Glutamatergic neuron (in vitro differentiated cells): ENCODE results near the gene CCT7. TPM values are rescaled to one million over a fixed set of nuclear protein-coding genes. Genes with fewer than 3 reads are reported as not detected.
A peak's percentile ranks its signal among the peaks of the same experiment; 100 is the strongest.

Experiments used
- DNase-seq: peaks from one replicate; pipeline ENCODE4 v3.0.0; 2022
- H3K27ac Mint-ChIP-seq: one replicate; pipeline ENCODE4 v1.8.0; 2020; ENCODE audit warnings: mild to moderate bottlenecking, mixed read lengths, inconsistent platforms; ENCODE audit not compliant: unreplicated experiment
- H3K27me3 Mint-ChIP-seq: one replicate; pipeline ENCODE4 v1.8.0; 2020; ENCODE audit warnings: mild to moderate bottlenecking, moderate library complexity, mixed read lengths, inconsistent platforms; ENCODE audit not compliant: unreplicated experiment
- H3K36me3 Mint-ChIP-seq: one replicate; pipeline ENCODE4 v1.8.0; 2020; ENCODE audit warnings: mild to moderate bottlenecking, mixed read lengths, inconsistent platforms; ENCODE audit not compliant: unreplicated experiment
- H3K4me1 Mint-ChIP-seq: one replicate; pipeline ENCODE4 v1.8.0; 2020; ENCODE audit warnings: mild to moderate bottlenecking, low read depth, mixed read lengths, inconsistent platforms; ENCODE audit not compliant: unreplicated experiment
- H3K4me3 Mint-ChIP-seq: one replicate; pipeline ENCODE4 v1.8.0; 2020; ENCODE audit warnings: mild to moderate bottlenecking, mixed read lengths, inconsistent platforms; ENCODE audit not compliant: unreplicated experiment
- H3K9me3 Mint-ChIP-seq: one replicate; pipeline ENCODE4 v1.8.0; 2020; ENCODE audit warnings: mild to moderate bottlenecking, moderate library complexity, mixed read lengths, inconsistent platforms; ENCODE audit not compliant: unreplicated experiment
- total RNA-seq: library from RNA; stranded (reverse); fragmentation: NEBNext Ultra II Directional; extraction: Animal tissue kit (Norgen Biotek cat#: 25700); gene quantifications from one replicate; pipeline ENCODE4 v1.2.1, GENCODE V29; 2021; ENCODE audit not compliant: unreplicated experiment
- TF ChIP-seq, protein P1 (sequence below): fragments of 200-600 bp; sonication (generic); IDR thresholded peaks from one replicate; pipeline ENCODE4 v1.5.0; 2021; ENCODE audit not compliant: partially characterized antibody, unreplicated experiment

Gene CCT7
- total RNA-seq, 1 donor from 2014 or later, result 269 TPM

DNA sequence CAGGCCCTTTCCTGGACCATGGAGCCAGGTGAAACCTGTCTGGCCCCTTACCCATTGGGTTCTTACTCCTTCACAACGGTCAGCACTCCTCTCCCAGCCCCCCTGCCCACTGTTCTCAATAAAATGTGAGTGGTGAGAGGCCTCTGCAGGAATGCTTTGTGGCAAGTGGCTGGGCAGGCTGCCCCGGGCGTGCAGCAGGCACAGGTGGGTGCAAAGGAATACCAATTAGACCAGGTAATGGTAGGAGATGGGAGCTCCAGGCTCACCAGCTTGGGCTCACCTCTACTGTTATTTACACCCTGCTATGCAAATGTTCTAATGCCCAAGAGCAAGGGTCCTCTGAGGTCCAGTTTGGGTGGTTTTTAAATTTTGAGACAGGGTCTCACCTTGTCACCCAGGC, 7.0 kb upstream of the CCT7 start:
- Mint-ChIP-seq H3K4me3 (no peak overlapping the region), H3K27me3 (peaks cover 2% of the 10 kb centered on the region), H3K9me3 (no peaks in the 10 kb centered on the region), H3K4me1 (no peaks in the 10 kb centered on the region), H3K27ac (no peak overlapping the region), H3K36me3 (no peaks in the 10 kb centered on the region)
- DNase-seq, result no peak
- TF ChIP-seq, protein P1, sequence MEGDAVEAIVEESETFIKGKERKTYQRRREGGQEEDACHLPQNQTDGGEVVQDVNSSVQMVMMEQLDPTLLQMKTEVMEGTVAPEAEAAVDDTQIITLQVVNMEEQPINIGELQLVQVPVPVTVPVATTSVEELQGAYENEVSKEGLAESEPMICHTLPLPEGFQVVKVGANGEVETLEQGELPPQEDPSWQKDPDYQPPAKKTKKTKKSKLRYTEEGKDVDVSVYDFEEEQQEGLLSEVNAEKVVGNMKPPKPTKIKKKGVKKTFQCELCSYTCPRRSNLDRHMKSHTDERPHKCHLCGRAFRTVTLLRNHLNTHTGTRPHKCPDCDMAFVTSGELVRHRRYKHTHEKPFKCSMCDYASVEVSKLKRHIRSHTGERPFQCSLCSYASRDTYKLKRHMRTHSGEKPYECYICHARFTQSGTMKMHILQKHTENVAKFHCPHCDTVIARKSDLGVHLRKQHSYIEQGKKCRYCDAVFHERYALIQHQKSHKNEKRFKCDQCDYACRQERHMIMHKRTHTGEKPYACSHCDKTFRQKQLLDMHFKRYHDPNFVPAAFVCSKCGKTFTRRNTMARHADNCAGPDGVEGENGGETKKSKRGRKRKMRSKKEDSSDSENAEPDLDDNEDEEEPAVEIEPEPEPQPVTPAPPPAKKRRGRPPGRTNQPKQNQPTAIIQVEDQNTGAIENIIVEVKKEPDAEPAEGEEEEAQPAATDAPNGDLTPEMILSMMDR, result no peak

DNA sequence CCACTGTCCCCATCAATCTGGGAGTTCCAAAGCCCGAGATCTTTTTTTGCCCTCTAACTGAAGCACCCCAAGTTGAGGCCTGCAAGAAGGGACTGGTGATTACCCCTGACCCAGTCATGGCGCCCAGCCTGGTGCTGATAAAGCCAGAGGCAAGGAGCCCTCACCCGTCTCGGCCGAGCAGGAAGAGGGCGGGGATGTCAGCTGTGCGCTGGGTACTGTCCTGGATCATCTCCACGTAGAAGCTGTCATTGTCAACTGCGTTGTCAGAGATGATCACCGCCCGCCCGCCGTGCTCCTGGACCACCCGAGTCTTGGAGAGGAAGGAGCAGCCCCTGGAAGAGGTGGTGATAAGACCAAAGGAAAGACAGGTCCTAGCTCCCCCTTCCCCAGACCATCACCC, 5.5 kb upstream of the CCT7 start:
- Mint-ChIP-seq H3K27me3 (peaks cover 7% of the 10 kb centered on the region), H3K9me3 (peaks cover 2% of the 10 kb centered on the region), H3K4me1 (peaks cover 4% of the 10 kb centered on the region), H3K27ac (no peak overlapping the region), H3K4me3 (no peak overlapping the region), H3K36me3 (no peaks in the 10 kb centered on the region)
- no peak for DNase-seq
- TF ChIP-seq, protein P1, result no peak

GRCh38 chr2:73232403-73233153, 1.5 kb upstream of the CCT7 start:
- H3K27ac Mint-ChIP-seq, result peak overlapping the region; percentile 74

DNA sequence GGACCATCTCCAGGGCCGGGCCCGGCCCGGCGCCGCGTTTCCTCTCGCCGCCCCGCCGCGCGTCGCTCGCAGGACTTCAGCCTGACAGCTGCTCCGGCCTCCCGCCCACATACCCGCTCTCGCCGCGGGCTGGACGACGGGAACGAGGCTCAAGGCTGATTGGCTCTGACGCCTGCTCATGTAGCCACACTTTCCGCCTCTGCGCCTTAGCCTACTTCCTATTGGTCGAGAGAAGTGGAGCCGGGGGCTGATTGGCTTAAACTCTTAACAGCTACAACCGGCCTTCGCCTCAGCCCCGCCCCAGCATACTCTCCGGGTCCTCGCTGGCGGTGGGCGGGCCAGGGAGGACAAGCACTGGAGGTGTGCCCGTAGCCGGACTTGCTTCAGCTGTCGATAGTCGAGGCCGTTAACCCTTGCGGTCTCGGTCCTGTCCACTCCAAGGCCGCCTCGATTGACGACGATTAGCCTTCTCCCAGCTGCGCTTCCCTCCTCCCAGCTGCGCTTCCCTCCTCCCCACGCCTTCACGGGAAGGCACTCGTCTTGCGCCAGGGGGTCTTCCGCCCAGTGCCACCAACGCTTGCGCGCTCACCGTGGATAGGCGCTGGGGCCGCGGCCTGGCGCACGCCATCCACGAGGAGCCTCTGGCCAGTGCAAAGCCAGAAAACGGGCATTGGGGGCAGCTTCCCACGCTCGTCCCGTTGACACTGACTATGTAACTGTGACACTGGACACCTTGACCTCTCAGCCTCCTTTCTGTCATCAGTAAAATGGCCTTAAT, 765 bp upstream of the CCT7 start, which contains the start of gene PRADC1:
PRADC1 (minus strand) TSS at position 86 of the 778 bp plus-strand sequence; CDS start at position 7, 79 bp downstream.
- peaks cover 12% of the 10 kb centered on the region for H3K27me3 Mint-ChIP-seq
- H3K4me3 Mint-ChIP-seq, result peak within 1 kb of the TSS; percentile 98
- peak; percentile 97 for DNase-seq
- H3K4me1 Mint-ChIP-seq, result peaks cover 16% of the 10 kb centered on the region
- TF ChIP-seq, protein P1, result no peak
- no peaks in the 10 kb centered on the region for H3K36me3 Mint-ChIP-seq
- H3K9me3 Mint-ChIP-seq, result peaks cover 2% of the 10 kb centered on the region
- peak within 1 kb of the TSS; percentile 94 for H3K27ac Mint-ChIP-seq

More at GRCh38 chr2:73232403-73233153, 1.5 kb upstream of the CCT7 start:
- peaks cover 16% of the 10 kb centered on the region for H3K4me1 Mint-ChIP-seq
- peak; percentile 49 for DNase-seq
- peak overlapping the region; percentile 98 for H3K4me3 Mint-ChIP-seq
- H3K27me3 Mint-ChIP-seq, result peaks cover 12% of the 10 kb centered on the region
- TF ChIP-seq, protein P1, result no peak
- peaks cover 2% of the 10 kb centered on the region for H3K9me3 Mint-ChIP-seq
- H3K36me3 Mint-ChIP-seq, result no peaks in the 10 kb centered on the region
